PC-3 (cell line): Measurements from ENCODE around the gene SLC25A47. TPM values are rescaled to one million over a fixed set of nuclear protein-coding genes. Genes with fewer than 3 reads are reported as not detected.
"Not testable (repeated sequence)": the region's sequence is repeated elsewhere in the genome, so short reads cannot be mapped to it uniquely, and the experiment has no call there.

ENCODE experiments used
- ATAC-seq: fragments of 200-7000 bp; cut with Tn5 transposase; 2 replicates; pipeline ENCODE4 v1.9.1; 2020; ENCODE audit warnings: mild to moderate bottlenecking, moderate library complexity
- BruUV-seq: library from RNA; stranded (reverse); fragments of 400-500 nt; replicated peaks from 2 replicates; lab custom pipeline; 2021; lab: Mats Ljungman, UMichigan
- CTCF ChIA-PET: fragments of 300-600 bp; sonication (Branson Sonifier 250); formaldehyde crosslinking; loops from one replicate; lab custom pipeline; 2022; ENCODE audit warnings: antibody characterized with exemption; lab: Charles Lee
- POLR2A ChIA-PET: fragments of 300-600 bp; sonication (Branson Sonifier 250); formaldehyde crosslinking; loops from one replicate; lab custom pipeline; 2022; ENCODE audit warnings: antibody characterized with exemption; ENCODE audit not compliant: unreplicated experiment; lab: Charles Lee
- DNase-seq: peaks from one replicate; pipeline ENCODE4 v3.0.0-alpha.2; 2015
- H2AFZ ChIP-seq: fragments of 300-600 bp; sonication (generic); 2 replicates; pipeline ENCODE4 v1.6.0; 2016; ENCODE audit warnings: antibody characterized with exemption, low read length
- H3F3A ChIP-seq: fragments of 300-600 bp; sonication (generic); one replicate; pipeline ENCODE4 v1.6.0; 2017; ENCODE audit warnings: antibody characterized with exemption, low read length, control low read depth, mild to moderate bottlenecking; ENCODE audit not compliant: unreplicated experiment
- H3K27ac ChIP-seq: fragments of 300-600 bp; sonication (generic); 2 replicates; pipeline ENCODE4 v1.5.1; 2016; ENCODE audit warnings: mild to moderate bottlenecking, low read length
- H3K27me3 ChIP-seq: fragments of 300-600 bp; sonication (generic); 2 replicates; pipeline ENCODE4 v1.6.1; 2016; ENCODE audit warnings: low read length, mixed read lengths
- H3K36me3 ChIP-seq: fragments of 300-600 bp; sonication (generic); 2 replicates; pipeline ENCODE4 v1.6.1; 2016; ENCODE audit warnings: low read depth, mixed run types, low read length, mixed read lengths
- H3K4me1 ChIP-seq: fragments of 300-600 bp; sonication (generic); 2 replicates; pipeline ENCODE4 v1.5.1; 2016; ENCODE audit warnings: low read length; ENCODE audit not compliant: insufficient read depth
- H3K4me2 ChIP-seq: fragments of 300-600 bp; sonication (generic); 2 replicates; pipeline ENCODE4 v1.6.0; 2016; ENCODE audit warnings: low read length
- H3K4me3 ChIP-seq: fragments of 300-600 bp; sonication (generic); 2 replicates; pipeline ENCODE4 v1.5.1; 2016; ENCODE audit warnings: mild to moderate bottlenecking, low read length, mixed read lengths
- H3K79me2 ChIP-seq: fragments of 300-600 bp; sonication (generic); 2 replicates; pipeline ENCODE4 v1.6.1; 2017; ENCODE audit warnings: low read length, mixed read lengths
- H3K9ac ChIP-seq: fragments of 300-600 bp; sonication (generic); 2 replicates; pipeline ENCODE4 v1.6.0; 2016; ENCODE audit warnings: mild to moderate bottlenecking, low read length
- H3K9me2 ChIP-seq: fragments of 300-600 bp; sonication (generic); replicated peaks from 2 replicates; pipeline ENCODE4 v1.6.1; 2016; ENCODE audit warnings: mixed run types, low read length, mixed read lengths
- H3K9me3 ChIP-seq: fragments of 300-600 bp; sonication (generic); 2 replicates; pipeline ENCODE4 v1.6.1; 2016; ENCODE audit warnings: low read length, mixed read lengths
- H4K20me1 ChIP-seq: fragments of 300-600 bp; sonication (generic); 2 replicates; pipeline ENCODE4 v1.6.1; 2016; ENCODE audit warnings: low read length, mixed read lengths
- EZH2 ChIP-seq: fragments of 300-600 bp; sonication (generic); IDR thresholded peaks from one replicate; pipeline ENCODE4 v1.6.1; 2017; ENCODE audit warnings: antibody characterized with exemption, mild to moderate bottlenecking, low read length; ENCODE audit not compliant: unreplicated experiment
- EZH2phosphoT487 ChIP-seq: fragments of 300-600 bp; sonication (generic); IDR thresholded peaks from 2 replicates; pipeline ENCODE4 v1.6.1; 2018; ENCODE audit warnings: mild to moderate bottlenecking, antibody characterized with exemption, low read length, borderline replicate concordance
- intact Hi-C: fragments of 100-400 bp; cut with micrococcal nuclease; formaldehyde crosslinking; loops from 2 replicates; pipeline ENCODE4 v1.9.0; 2023
- total RNA-seq: library from RNA; depleted of rRNA; stranded (reverse); fragments of >200 nt; gene quantifications from 2 replicates; pipeline ENCODE4 v1.2.3, GENCODE V29; 2014
- TF ChIP-seq, protein P1 (sequence below): fragments of 300-600 bp; sonication (generic); conservative IDR thresholded peaks from 2 replicates; pipeline ENCODE4 v1.5.1; 2017; ENCODE audit warnings: antibody characterized with exemption, low read depth, mild to moderate bottlenecking, low read length

Gene SLC25A47
- total RNA-seq, 1 experiment from 2014 or later = 0.07 TPM

DNA sequence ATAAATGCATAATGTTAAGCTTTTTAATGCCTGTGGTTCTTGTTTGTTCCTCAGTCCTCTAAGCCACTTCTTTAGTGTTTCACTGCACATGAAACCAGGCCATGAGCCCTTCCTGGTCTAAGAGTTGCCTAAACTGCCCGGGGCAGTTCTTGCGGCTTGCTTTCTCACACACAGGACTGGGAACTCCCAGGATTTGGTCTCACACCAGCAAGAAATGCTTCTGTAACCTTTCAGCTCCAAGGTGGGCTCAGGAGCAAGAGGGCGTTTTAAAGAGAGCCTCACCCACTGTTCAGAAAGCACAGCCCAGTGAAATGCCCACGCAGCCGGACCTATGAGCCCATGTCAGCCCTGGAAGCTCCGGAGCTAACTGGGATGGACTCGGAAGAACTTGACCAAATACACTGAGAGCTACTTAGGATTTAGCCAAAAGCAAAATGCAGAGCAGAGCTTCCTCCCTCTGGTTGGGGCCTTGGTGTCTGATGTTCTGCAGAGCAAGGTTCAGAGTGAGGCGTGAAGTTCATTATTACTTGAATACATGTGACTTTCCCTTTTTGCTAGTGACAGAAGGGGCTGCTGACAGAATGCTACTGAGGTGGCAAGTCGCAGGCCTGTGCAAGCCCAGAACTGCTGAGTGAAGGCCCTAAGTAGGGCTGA is 40.2 kb upstream of the SLC25A47 start:
- intact Hi-C loops = no loop called here
- DNase-seq (no peak), ATAC-seq (no peak)
- H3K9me3 ChIP-seq = no peaks in the 10 kb centered on the region
- H3K27ac ChIP-seq = no peak overlapping the region
- ChIA-PET POLR2A (no interaction called here), CTCF (no interaction called here)
- H3K9ac ChIP-seq = no peak overlapping the region
- no peaks in the 10 kb centered on the region for H3K27me3 ChIP-seq
- peaks cover 4% of the 10 kb centered on the region for H3F3A ChIP-seq
- H3K4me1 ChIP-seq = 0 out of 2 replicates have a peak, but pooled peaks cover 3% of the 10 kb centered on the region
- H4K20me1 ChIP-seq = 0 out of 2 replicates have a peak, but pooled peaks cover 4% of the 10 kb centered on the region
- H2AFZ ChIP-seq = no peak overlapping the region
- no peak overlapping the region for H3K4me2 ChIP-seq
- H3K4me3 ChIP-seq = no peak overlapping the region
- no peak for TF ChIP-seq EZH2phosphoT487
- TF ChIP-seq, protein P1, sequence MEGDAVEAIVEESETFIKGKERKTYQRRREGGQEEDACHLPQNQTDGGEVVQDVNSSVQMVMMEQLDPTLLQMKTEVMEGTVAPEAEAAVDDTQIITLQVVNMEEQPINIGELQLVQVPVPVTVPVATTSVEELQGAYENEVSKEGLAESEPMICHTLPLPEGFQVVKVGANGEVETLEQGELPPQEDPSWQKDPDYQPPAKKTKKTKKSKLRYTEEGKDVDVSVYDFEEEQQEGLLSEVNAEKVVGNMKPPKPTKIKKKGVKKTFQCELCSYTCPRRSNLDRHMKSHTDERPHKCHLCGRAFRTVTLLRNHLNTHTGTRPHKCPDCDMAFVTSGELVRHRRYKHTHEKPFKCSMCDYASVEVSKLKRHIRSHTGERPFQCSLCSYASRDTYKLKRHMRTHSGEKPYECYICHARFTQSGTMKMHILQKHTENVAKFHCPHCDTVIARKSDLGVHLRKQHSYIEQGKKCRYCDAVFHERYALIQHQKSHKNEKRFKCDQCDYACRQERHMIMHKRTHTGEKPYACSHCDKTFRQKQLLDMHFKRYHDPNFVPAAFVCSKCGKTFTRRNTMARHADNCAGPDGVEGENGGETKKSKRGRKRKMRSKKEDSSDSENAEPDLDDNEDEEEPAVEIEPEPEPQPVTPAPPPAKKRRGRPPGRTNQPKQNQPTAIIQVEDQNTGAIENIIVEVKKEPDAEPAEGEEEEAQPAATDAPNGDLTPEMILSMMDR = no peak
- TF ChIP-seq EZH2 = no peak
- peaks cover 6% of the 10 kb centered on the region; the same call in 1 of the 2 replicates for H3K36me3 ChIP-seq
- H3K79me2 ChIP-seq = peaks cover 37% of the 10 kb centered on the region
- H3K9me2 ChIP-seq = no peaks in the 10 kb centered on the region
- BruUV-seq = no TSS peak

GRCh38 chr14:100283436-100283835 is 39.7 kb upstream of the SLC25A47 start:
- H3K4me2 ChIP-seq, intact Hi-C loops, H2AFZ ChIP-seq, CTCF ChIA-PET, H3K9me2 ChIP-seq, H3K4me3 ChIP-seq, H3K9ac ChIP-seq, ATAC-seq, H3K36me3 ChIP-seq, H3K4me1 ChIP-seq, POLR2A ChIA-PET, H4K20me1 ChIP-seq, DNase-seq, H3F3A ChIP-seq, BruUV-seq, H3K27ac ChIP-seq, H3K9me3 ChIP-seq, H3K27me3 ChIP-seq: not testable (repeated sequence)
- peaks cover 31% of the 10 kb centered on the region for H3K79me2 ChIP-seq

DNA sequence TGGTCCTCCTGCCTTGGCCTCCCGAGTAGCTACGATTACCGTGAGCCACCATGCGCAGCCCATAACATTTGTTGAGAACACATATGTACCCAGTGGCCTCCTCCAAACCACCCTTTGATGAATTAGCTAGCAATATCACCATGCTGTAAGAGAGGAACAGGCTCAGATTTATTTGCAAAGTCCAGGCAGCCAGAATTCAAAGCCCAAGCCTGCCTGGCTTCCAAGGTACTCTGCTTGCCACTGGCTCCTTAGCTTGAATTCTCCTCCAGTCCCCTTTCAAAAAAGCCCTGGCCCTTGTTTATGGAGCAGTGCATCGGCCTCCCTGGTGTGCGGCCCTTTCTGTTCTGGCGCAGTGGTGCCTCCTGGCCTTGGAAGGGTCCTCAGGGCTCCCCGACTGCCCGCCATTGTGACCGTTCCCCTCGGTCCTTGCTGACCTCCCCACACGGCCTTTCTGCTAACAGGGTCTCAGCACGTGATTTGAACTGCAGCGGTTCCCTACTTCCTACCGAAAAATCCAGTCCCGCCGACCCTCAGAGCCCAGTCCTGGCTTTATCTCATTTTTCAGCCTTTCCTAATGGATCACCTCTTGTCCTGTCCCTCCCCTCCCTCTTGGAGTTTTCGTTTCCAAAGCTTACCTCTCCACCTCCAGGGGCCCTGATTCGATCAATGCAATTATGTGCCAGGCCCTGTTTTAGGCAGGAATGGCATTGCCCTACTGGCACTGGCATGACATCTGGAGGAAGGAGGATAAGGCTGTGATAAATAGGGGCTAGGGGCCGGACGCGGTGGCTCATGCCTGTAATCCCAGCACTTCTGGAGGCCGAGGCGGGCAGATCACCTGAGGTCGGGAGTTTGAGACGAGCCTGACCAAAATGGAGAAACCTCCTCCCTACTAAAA is 38.9 kb upstream of the SLC25A47 start:
- peak overlapping the region; percentile 94; the same call in 1 of the 2 replicates for H3K9ac ChIP-seq
- H4K20me1 ChIP-seq = 0 out of 2 replicates have a peak, but pooled peaks cover 4% of the 10 kb centered on the region
- ChIA-PET CTCF (interaction anchor here (1.3 kb wide), 1 partner anchor 19 kb away, joined by 10 read pairs; no protein-coding TSS in a partner anchor), POLR2A (interaction anchor here (0.6 kb wide), 1 partner anchor 12 kb away, joined by 4 read pairs; no protein-coding TSS in a partner anchor)
- peak overlapping the region; percentile 77; the same call in 1 of the 2 replicates for H3K4me3 ChIP-seq
- H3K36me3 ChIP-seq = no peaks in the 10 kb centered on the region
- H3K9me2 ChIP-seq = no peaks in the 10 kb centered on the region
- H3K27ac ChIP-seq = no peak overlapping the region
- DNase-seq (no peak), ATAC-seq (no peak)
- peaks cover 4% of the 10 kb centered on the region for H3F3A ChIP-seq
- H3K4me1 ChIP-seq = 0 out of 2 replicates have a peak, but pooled peaks cover 3% of the 10 kb centered on the region
- peak overlapping the region; percentile 96; the same call in 1 of the 2 replicates for H2AFZ ChIP-seq
- no peaks in the 10 kb centered on the region for H3K27me3 ChIP-seq
- TF ChIP-seq EZH2 = no peak
- no peak for TF ChIP-seq EZH2phosphoT487
- TF ChIP-seq, protein P1 = no peak
- TSS peak; percentile 9 for BruUV-seq
- H3K9me3 ChIP-seq = no peaks in the 10 kb centered on the region
- intact Hi-C loops = loop anchor here (2.0 kb wide), 2 partner anchors 19 to 93 kb away; partner anchors contain the start of gene WDR25
- H3K4me2 ChIP-seq = peak overlapping the region; percentile 97; the same call in 1 of the 2 replicates
- peaks cover 23% of the 10 kb centered on the region for H3K79me2 ChIP-seq
